Mesenchymal stem cell (in vitro differentiated cells and primary cell): ENCODE results near the gene ARHGEF1.

Source experiments
- DNase-seq: peaks from one replicate; pipeline ENCODE4 v3.0.0-alpha.2; 2013
- H2AFZ ChIP-seq: one replicate; pipeline ENCODE4 v1.6.1; 2013; ENCODE audit warnings: low read depth, mild to moderate bottlenecking, control low read depth, inconsistent platforms, low read length, moderate library complexity
- H2AK5ac ChIP-seq: 2 replicates; pipeline ENCODE4 v1.6.1; 2013; ENCODE audit warnings: low read length, moderate library complexity, mild to moderate bottlenecking, inconsistent platforms; ENCODE audit not compliant: severe bottlenecking
- H2BK120ac ChIP-seq: one replicate; pipeline ENCODE4 v1.6.1; 2013; ENCODE audit warnings: low read depth, mild to moderate bottlenecking, inconsistent platforms, low read length, moderate library complexity
- H2BK12ac ChIP-seq, 2 experiments: one replicate each; pipeline ENCODE4 v1.6.1; 2013; ENCODE audit warnings: inconsistent platforms in 2 of 2, low read length in 2 of 2, mild to moderate bottlenecking in 2 of 2, moderate library complexity in 2 of 2, control low read depth in 1 of 2
- H2BK15ac ChIP-seq: one replicate; pipeline ENCODE4 v1.6.1; 2013; ENCODE audit warnings: mild to moderate bottlenecking, low read depth, inconsistent platforms; ENCODE audit not compliant: poor library complexity, severe bottlenecking
- H2BK5ac ChIP-seq: 2 replicates; pipeline ENCODE4 v1.6.1; 2013; ENCODE audit warnings: low read depth, mild to moderate bottlenecking, low read length, control low read depth, inconsistent platforms; ENCODE audit not compliant: poor library complexity, severe bottlenecking
- H3K14ac ChIP-seq, 2 experiments: one replicate each; pipeline ENCODE4 v1.6.1; 2013; ENCODE audit warnings: inconsistent platforms in 2 of 2, low read length in 2 of 2, control low read depth in 1 of 2, mild to moderate bottlenecking in 1 of 2, moderate library complexity in 1 of 2
- H3K18ac ChIP-seq, 2 experiments: one replicate each; pipeline ENCODE4 v1.6.1; 2013; ENCODE audit warnings: inconsistent platforms in 2 of 2, low read length in 2 of 2, control low read depth in 1 of 2, low read depth in 1 of 2, mild to moderate bottlenecking in 1 of 2
- H3K23ac ChIP-seq, 2 experiments: one replicate each; pipeline ENCODE4 v1.6.1; 2013; ENCODE audit warnings: inconsistent platforms in 2 of 2, low read length in 2 of 2, mild to moderate bottlenecking in 2 of 2, moderate library complexity in 2 of 2, control low read depth in 1 of 2
- H3K27ac ChIP-seq: 2 replicates; pipeline ENCODE4 v1.5.1; 2013; ENCODE audit warnings: mild to moderate bottlenecking, moderate library complexity, low read length, control low read depth, inconsistent platforms; ENCODE audit not compliant: poor library complexity, severe bottlenecking
- H3K27me3 ChIP-seq, 2 experiments: 2 replicates each; pipeline versions ENCODE4 v1.6.1 to v1.7.0; 2013; ENCODE audit warnings: low read length in 2 of 2, mild to moderate bottlenecking in 2 of 2, moderate library complexity in 2 of 2, control low read depth in 1 of 2, inconsistent platforms in 1 of 2; ENCODE audit not compliant: control insufficient read depth in 1 of 2, insufficient read depth in 1 of 2
- H3K36me3 ChIP-seq, 2 experiments: 2 replicates each; pipeline versions ENCODE4 v1.6.1 to v1.7.0; 2013; ENCODE audit warnings: low read length in 2 of 2, control low read depth in 1 of 2, inconsistent platforms in 1 of 2, low read depth in 1 of 2, mild to moderate bottlenecking in 1 of 2; ENCODE audit not compliant: insufficient read depth in 2 of 2, control insufficient read depth in 1 of 2
- H3K4ac ChIP-seq, 2 experiments: one replicate each; pipeline ENCODE4 v1.6.1; 2013; ENCODE audit warnings: inconsistent platforms in 2 of 2, low read length in 2 of 2, mild to moderate bottlenecking in 2 of 2, moderate library complexity in 2 of 2, control low read depth in 1 of 2, low read depth in 1 of 2
- H3K4me1 ChIP-seq: 2 replicates; pipeline ENCODE4 v1.6.1; 2013; ENCODE audit warnings: low read depth, low read length, control low read depth; ENCODE audit not compliant: control insufficient read depth, insufficient read depth
- H3K4me2 ChIP-seq: 2 replicates; pipeline ENCODE4 v1.6.1; 2013; ENCODE audit warnings: low read length, mild to moderate bottlenecking, inconsistent platforms; ENCODE audit not compliant: poor library complexity, severe bottlenecking
- H3K4me3 ChIP-seq, 2 experiments: 2 replicates each; pipeline versions ENCODE4 v1.5.1 to v1.7.0; 2013; ENCODE audit warnings: low read length in 2 of 2, mild to moderate bottlenecking in 2 of 2, control low read depth in 1 of 2, low read depth in 1 of 2; ENCODE audit not compliant: insufficient read depth in 1 of 2
- H3K79me1 ChIP-seq: replicated peaks from 2 replicates; pipeline ENCODE4 v1.6.1; 2013; ENCODE audit warnings: mild to moderate bottlenecking, control low read depth, low read length, inconsistent platforms; ENCODE audit not compliant: poor library complexity, severe bottlenecking
- H3K9ac ChIP-seq: 2 replicates; pipeline ENCODE4 v1.7.0; 2013; ENCODE audit warnings: mild to moderate bottlenecking, low read length, moderate library complexity
- H3K9me3 ChIP-seq: 2 replicates; pipeline ENCODE4 v1.7.0; 2013; ENCODE audit warnings: mild to moderate bottlenecking, low read length; ENCODE audit not compliant: control insufficient read depth
- H4K8ac ChIP-seq: one replicate; pipeline ENCODE4 v1.6.1; 2013; ENCODE audit warnings: inconsistent platforms, mild to moderate bottlenecking, low read length, moderate library complexity
- H4K91ac ChIP-seq: one replicate; pipeline ENCODE4 v1.6.1; 2013; ENCODE audit warnings: mild to moderate bottlenecking, low read length, inconsistent platforms
- WGBS: methylation state at CpG from one replicate; pipeline ENCODE4 v1.1.7; 2013; ENCODE audit warnings: mixed read lengths; 5-methylcytosine and 5-hydroxymethylcytosine counted together

Gene ARHGEF1

GRCh38 chr19:41906271-41906670 lies 23.3 kb downstream of the ARHGEF1 start:
- no peak overlapping the region for H2BK15ac ChIP-seq
- H3K4ac ChIP-seq = no peak overlapping the region
- H2AK5ac ChIP-seq = no peak overlapping the region
- no peak overlapping the region for H2AFZ ChIP-seq
- H3K79me1 ChIP-seq = peaks cover 6% of the 10 kb centered on the region
- H2BK5ac ChIP-seq = no peak overlapping the region
- no peak overlapping the region for H3K27ac ChIP-seq
- H3K9me3 ChIP-seq = no peaks in the 10 kb centered on the region
- no peak for DNase-seq
- H3K4me2 ChIP-seq = no peak overlapping the region
- H4K8ac ChIP-seq = no peak overlapping the region
- H2BK120ac ChIP-seq = no peak overlapping the region
- no peak overlapping the region for H3K23ac ChIP-seq
- H3K4me1 ChIP-seq = peaks cover 2% of the 10 kb centered on the region
- WGBS = 93% methylated on average over 7 of the region's 9 CpGs
- H3K36me3 ChIP-seq = peaks cover 59 to 76% of the 10 kb centered on the region in 2 experiments
- peak overlapping the region; percentile 19 for H4K91ac ChIP-seq
- H3K18ac ChIP-seq = no peak overlapping the region
- H2BK12ac ChIP-seq = no peak overlapping the region
- H3K14ac ChIP-seq = no peak overlapping the region
- no peak overlapping the region for H3K9ac ChIP-seq
- no peak overlapping the region for H3K4me3 ChIP-seq
- H3K27me3 ChIP-seq = peaks cover 11 to 18% of the 10 kb centered on the region in 2 experiments

- no peaks in the 10 kb centered on the region for H3K9me3 ChIP-seq
- no peak overlapping the region for H3K14ac ChIP-seq
- 92% methylated on average over 15 of the region's 21 CpGs for WGBS
- peaks cover 7% of the 10 kb centered on the region for H3K4me1 ChIP-seq
- H3K23ac ChIP-seq = no peak overlapping the region
- no peak overlapping the region for H4K91ac ChIP-seq
- no peak overlapping the region for H2BK120ac ChIP-seq
- no peak overlapping the region for H3K4me2 ChIP-seq
- no peak overlapping the region for H4K8ac ChIP-seq
- peaks cover 51 to 67% of the 10 kb centered on the region in 2 experiments for H3K36me3 ChIP-seq
- H2BK15ac ChIP-seq = no peak overlapping the region
- H2BK5ac ChIP-seq = no peak overlapping the region
- DNase-seq = no peak
- no peak overlapping the region for H3K18ac ChIP-seq
- no peak overlapping the region for H2BK12ac ChIP-seq
- H2AK5ac ChIP-seq = no peak overlapping the region
- peaks cover 2% of the 10 kb centered on the region for H3K79me1 ChIP-seq
- H3K27me3 ChIP-seq = peaks cover 19 to 26% of the 10 kb centered on the region in 2 experiments
- no peak overlapping the region for H3K4me3 ChIP-seq
- H3K4ac ChIP-seq = no peak overlapping the region
- H3K9ac ChIP-seq = no peak overlapping the region
- no peak overlapping the region for H3K27ac ChIP-seq
- H2AFZ ChIP-seq = no peak overlapping the region
These were observed 24.1 kb downstream of the ARHGEF1 start for GRCh38 chr19:41906916-41907680.

- no peaks in the 10 kb centered on the region for H3K9me3 ChIP-seq
- H3K79me1 ChIP-seq = peaks cover 2% of the 10 kb centered on the region
- H3K4me1 ChIP-seq = peaks cover 16% of the 10 kb centered on the region
- no peak overlapping the region for H3K4me3 ChIP-seq
- H3K36me3 ChIP-seq = peaks cover 41 to 57% of the 10 kb centered on the region in 2 experiments
- no peak overlapping the region for H4K8ac ChIP-seq
- no peak overlapping the region for H4K91ac ChIP-seq
- H3K23ac ChIP-seq = no peak overlapping the region
- H2AFZ ChIP-seq = no peak overlapping the region
- no peak overlapping the region for H2AK5ac ChIP-seq
- H2BK12ac ChIP-seq = no peak overlapping the region
- H3K4me2 ChIP-seq = no peak overlapping the region
- WGBS = 92% methylated on average over 24 of the region's 25 CpGs
- no peak overlapping the region for H3K9ac ChIP-seq
- H3K18ac ChIP-seq = no peak overlapping the region
- H3K27ac ChIP-seq = no peak overlapping the region
- H2BK120ac ChIP-seq = no peak overlapping the region
- no peak for DNase-seq
- H3K27me3 ChIP-seq = peaks cover 29 to 34% of the 10 kb centered on the region in 2 experiments
- no peak overlapping the region for H2BK5ac ChIP-seq
- no peak overlapping the region for H2BK15ac ChIP-seq
- H3K4ac ChIP-seq = no peak overlapping the region
- H3K14ac ChIP-seq = no peak overlapping the region
These were observed 25.1 kb downstream of the ARHGEF1 start for GRCh38 chr19:41907994-41908615.

GRCh38 chr19:41908724-41909464 lies 25.9 kb downstream of the ARHGEF1 start:
- no peak overlapping the region for H2BK15ac ChIP-seq
- peaks cover 37 to 41% of the 10 kb centered on the region in 2 experiments for H3K27me3 ChIP-seq
- no peak overlapping the region for H2BK5ac ChIP-seq
- H3K4ac ChIP-seq = no peak overlapping the region
- H3K27ac ChIP-seq = no peak overlapping the region
- H2AK5ac ChIP-seq = no peak overlapping the region
- no peak overlapping the region for H4K8ac ChIP-seq
- no peak overlapping the region for H2AFZ ChIP-seq
- no peak overlapping the region for H2BK12ac ChIP-seq
- no peaks in the 10 kb centered on the region for H3K9me3 ChIP-seq
- H3K18ac ChIP-seq = no peak overlapping the region
- no peak overlapping the region for H3K4me2 ChIP-seq
- H3K79me1 ChIP-seq = no peaks in the 10 kb centered on the region
- no peak overlapping the region for H3K14ac ChIP-seq
- no peak overlapping the region for H2BK120ac ChIP-seq
- H3K9ac ChIP-seq = no peak overlapping the region
- no peak overlapping the region for H3K4me3 ChIP-seq
- DNase-seq = no peak
- no peak overlapping the region for H4K91ac ChIP-seq
- H3K4me1 ChIP-seq = peaks cover 22% of the 10 kb centered on the region
- 94% methylated on average over 11 of the region's 11 CpGs for WGBS
- H3K36me3 ChIP-seq = peaks cover 33 to 49% of the 10 kb centered on the region in 2 experiments
- no peak overlapping the region for H3K23ac ChIP-seq
